Sigmoid colon (tissue), 4 donors: ENCODE results near the gene PRRT3.

Experiments used
- EP300 ChIP-seq, 4 donors: sonication (generic); formaldehyde crosslinking; IDR thresholded peaks; one replicate each; pipeline ENCODE4 v1.6.1; 2017; ENCODE audit warnings: antibody characterized with exemption in 4 of 4
- POLR2A ChIP-seq, 2 donors: fragments of 450-650 bp; IDR thresholded peaks; one replicate each; pipeline ENCODE4 v1.6.1; 2016; ENCODE audit warnings: antibody characterized with exemption in 2 of 2, mild to moderate bottlenecking in 2 of 2, moderate library complexity in 2 of 2
- TF ChIP-seq, protein P1 (sequence below), 4 experiments: fragments of 450-650 bp in 3 of 4; fragments of 200-600 bp in 1 of 4; IDR thresholded peaks; one replicate each; pipeline ENCODE4 v1.5.1; 2016 to 2019; ENCODE audit warnings: antibody characterized with exemption in 4 of 4, mild to moderate bottlenecking in 3 of 4, moderate library complexity in 2 of 4

DNA sequence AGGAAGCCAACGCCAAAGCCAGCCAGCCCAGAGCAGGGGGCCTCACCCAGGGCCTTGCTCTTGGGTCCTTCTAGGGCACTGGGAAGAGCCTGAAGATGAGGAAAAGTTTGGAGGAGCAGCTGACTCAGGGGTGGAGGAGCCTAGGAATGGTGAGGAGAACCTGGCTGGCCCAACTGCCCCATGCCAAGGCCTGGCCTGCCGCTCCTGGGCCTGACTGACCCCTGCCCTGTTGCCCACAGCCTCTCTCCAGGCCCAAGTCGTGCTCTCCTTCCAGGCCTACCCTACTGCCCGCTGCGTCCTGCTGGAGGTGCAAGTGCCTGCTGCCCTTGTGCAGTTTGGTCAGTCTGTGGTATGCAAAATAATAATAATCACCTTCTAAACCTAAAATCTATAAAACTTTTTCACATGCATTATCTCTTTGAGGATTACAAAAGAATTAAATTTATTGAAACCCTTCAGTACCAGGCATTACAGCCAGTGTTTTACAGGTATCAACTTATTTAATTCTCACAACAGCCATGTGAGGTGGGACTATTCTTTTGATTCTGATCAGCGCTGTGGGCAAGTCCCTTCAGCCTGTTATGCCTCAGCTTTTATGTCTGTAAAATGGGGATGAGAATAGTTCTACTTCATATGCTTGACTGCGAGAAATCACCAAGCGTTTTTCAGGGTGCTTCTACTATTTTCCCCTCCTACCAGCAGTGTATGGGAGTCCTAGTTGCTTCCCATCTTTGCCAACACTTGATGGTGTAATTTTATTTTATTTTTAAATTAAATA lies 33.8 kb downstream of the PRRT3 start:
- TF ChIP-seq EP300 (IDR thresholded peaks at IDR 0.05) (no peak), POLR2A (IDR thresholded peaks at IDR 0.05) (no peak)
- TF ChIP-seq, protein P1, sequence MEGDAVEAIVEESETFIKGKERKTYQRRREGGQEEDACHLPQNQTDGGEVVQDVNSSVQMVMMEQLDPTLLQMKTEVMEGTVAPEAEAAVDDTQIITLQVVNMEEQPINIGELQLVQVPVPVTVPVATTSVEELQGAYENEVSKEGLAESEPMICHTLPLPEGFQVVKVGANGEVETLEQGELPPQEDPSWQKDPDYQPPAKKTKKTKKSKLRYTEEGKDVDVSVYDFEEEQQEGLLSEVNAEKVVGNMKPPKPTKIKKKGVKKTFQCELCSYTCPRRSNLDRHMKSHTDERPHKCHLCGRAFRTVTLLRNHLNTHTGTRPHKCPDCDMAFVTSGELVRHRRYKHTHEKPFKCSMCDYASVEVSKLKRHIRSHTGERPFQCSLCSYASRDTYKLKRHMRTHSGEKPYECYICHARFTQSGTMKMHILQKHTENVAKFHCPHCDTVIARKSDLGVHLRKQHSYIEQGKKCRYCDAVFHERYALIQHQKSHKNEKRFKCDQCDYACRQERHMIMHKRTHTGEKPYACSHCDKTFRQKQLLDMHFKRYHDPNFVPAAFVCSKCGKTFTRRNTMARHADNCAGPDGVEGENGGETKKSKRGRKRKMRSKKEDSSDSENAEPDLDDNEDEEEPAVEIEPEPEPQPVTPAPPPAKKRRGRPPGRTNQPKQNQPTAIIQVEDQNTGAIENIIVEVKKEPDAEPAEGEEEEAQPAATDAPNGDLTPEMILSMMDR (IDR thresholded peaks at IDR 0.05), result no peak
